H7 (cell line): Measurements from ENCODE around the gene SULT4A1. TPM values are rescaled to one million over a fixed set of nuclear protein-coding genes. Genes with fewer than 3 reads are reported as not detected.

Experiments used
- DNase-seq: peaks from one replicate; pipeline ENCODE4 v3.0.0; 2012
- H3K27me3 ChIP-seq: 2 replicates; pipeline ENCODE4 v1.6.0; 2011; ENCODE audit warnings: mild to moderate bottlenecking, low read length; ENCODE audit not compliant: control insufficient read depth, insufficient read depth
- H3K36me3 ChIP-seq: replicated peaks from 2 replicates; pipeline ENCODE4 v1.5.1; 2011; ENCODE audit warnings: low read length; ENCODE audit not compliant: control insufficient read depth, insufficient read depth
- H3K4me3 ChIP-seq: 2 replicates; pipeline ENCODE4 v1.5.1; 2011; ENCODE audit warnings: low read depth, mild to moderate bottlenecking, control low read depth, low read length, moderate library complexity; ENCODE audit not compliant: insufficient read depth
- total RNA-seq: library from RNA; depleted of rRNA; stranded (reverse); fragments of >200 nt; shearing (Covaris generic); gene quantifications from 2 replicates; pipeline ENCODE4 v1.2.3, GENCODE V29; 2014

Gene SULT4A1
- total RNA-seq, 1 experiment from 2014 or later, result 6.3 TPM

DNA sequence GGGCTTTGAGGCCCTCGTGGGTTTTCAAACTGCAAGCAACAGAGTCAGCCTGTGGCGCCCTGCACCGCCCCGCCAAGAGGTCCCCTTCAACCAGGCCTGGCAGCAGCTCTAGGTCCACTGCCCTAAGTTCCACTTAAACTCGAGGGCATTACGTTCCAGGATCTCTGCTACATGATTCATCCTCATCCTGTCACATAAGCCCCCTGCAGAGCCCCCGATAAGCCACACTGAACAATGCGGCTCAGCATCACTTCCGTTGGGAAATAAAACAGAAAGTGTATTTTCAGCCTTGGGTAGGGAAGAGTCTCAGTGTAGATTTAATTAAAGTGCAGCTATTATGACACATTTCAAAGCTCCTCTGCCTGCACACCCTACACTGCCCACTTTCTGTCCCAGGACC is 24.6 kb downstream of the SULT4A1 start:
- H3K36me3 ChIP-seq, result peaks cover 8% of the 10 kb centered on the region
- DNase-seq, result no peak
- H3K4me3 ChIP-seq, result no peak overlapping the region
- no peaks in the 10 kb centered on the region for H3K27me3 ChIP-seq

GRCh38 chr22:43835736-43836135 is 26.6 kb downstream of the SULT4A1 start:
- Histone ChIP-seq H3K36me3 (peaks cover 10% of the 10 kb centered on the region), H3K27me3 (no peaks in the 10 kb centered on the region), H3K4me3 (no peak overlapping the region)
- no peak for DNase-seq

DNA sequence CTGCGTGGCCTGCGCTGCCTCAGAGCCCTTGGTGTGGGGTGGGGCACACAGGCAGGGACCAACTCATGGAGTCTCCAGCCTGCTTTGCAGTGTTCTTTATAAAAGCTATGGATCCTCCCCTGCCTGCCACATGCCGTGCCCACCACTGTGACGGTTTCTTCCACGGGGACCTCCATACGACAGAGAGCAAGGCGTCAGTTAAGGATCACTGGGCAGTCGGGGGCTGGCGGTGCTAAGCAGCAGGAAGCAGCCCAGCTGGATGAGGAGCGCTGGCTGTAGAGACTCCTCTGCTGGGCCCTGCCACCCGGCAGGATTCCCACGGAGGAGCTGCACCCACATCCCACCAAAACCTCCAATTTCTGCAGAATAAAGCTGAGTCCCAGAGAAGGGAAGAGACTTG is 27.1 kb downstream of the SULT4A1 start:
- Histone ChIP-seq H3K36me3 (peaks cover 10% of the 10 kb centered on the region), H3K4me3 (no peak overlapping the region), H3K27me3 (no peaks in the 10 kb centered on the region)
- peak; percentile 55 for DNase-seq

DNA sequence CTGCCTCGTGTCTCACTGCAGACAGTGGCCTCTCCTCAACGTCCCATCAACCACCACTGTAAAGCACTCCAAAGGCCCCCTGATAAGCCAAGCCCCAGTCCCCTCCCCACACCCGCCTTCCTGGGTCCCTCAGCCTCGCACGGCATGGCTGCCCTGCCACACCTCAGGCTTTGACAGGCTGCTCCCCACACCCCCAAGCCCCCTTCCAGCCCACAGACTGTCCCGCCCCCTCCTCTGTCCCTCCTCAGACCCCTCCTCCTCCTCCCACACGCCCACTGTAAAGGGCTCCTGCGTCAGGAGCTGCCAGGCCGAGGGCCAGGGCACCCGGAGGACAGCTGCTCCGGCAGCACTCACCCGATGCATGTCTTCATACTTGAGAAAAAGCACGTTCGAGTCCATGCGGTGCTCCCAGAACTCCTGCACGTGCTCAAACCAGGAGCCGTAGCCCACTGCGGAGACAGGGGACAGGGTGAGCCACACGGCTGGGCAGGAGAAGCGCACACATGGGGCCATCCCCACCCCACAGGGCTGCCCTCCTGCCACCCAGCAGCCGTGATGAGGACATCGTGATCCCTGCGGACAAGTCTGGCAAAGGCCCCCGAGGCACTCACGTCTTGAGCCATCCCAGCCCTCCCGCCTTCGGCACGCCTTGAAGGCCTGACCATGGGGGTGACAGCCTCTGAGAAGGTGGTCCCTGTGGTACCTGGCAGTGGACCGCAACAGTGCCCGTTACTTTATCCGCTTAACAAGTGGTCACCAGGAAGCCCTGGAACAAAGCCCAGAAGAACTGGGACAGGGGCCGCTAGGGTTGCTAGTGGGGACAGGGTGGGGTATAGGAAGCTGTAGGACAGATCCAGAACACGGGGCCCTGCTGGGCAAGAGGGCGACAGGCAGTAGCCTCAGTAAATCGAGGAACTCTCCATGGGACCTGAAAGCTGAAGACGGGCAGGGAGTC is 28.8 kb downstream of the SULT4A1 start:
- Histone ChIP-seq H3K36me3 (peaks cover 10% of the 10 kb centered on the region), H3K4me3 (no peak overlapping the region), H3K27me3 (no peaks in the 10 kb centered on the region)
- peak; percentile 58 for DNase-seq

- H3K36me3 ChIP-seq, result peaks cover 9% of the 10 kb centered on the region
- peak; percentile 51 for DNase-seq
- H3K27me3 ChIP-seq, result no peaks in the 10 kb centered on the region
- no peak overlapping the region for H3K4me3 ChIP-seq
Measured at GRCh38 chr22:43832393-43833265, 29.7 kb downstream of the SULT4A1 start.

DNA sequence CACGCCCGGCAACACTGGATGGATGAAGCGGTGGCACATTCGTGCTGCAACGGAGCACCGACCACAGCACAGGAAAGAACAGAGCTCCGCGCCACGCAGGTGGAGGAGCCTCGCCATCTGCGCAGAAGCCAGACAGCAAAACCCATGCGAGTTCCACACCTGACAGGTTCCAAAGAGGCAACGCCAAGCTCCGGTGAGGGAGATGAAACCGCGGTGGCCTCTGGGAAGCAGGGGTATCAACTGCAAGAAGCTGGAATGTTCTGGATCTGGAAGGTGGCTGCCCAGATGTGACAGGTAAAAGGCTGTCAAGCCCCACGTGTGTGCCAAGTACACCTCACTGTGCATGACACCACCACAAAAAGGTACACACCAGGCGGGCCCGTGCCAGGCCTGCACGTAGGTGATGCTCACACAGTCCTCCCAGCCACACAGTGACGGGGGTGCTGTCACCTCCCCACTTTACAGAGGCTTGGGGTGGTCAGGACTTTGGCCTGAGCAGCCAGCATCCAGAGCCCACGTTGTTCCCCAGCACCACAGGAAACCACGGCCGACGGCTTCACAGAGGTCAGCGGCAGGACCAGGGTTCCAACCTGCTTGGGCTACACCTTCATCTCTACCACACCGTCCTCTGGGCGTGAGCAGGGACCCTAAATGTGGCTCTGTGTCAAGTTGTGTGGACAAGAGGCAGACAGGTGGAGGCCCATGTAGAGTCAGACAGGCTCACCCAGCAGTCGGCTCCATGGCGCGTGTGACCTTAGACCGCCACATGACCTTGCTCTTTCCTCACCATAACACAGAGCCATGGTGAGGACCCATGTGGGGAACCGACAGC is 30.5 kb downstream of the SULT4A1 start:
- Histone ChIP-seq H3K36me3 (peaks cover 5% of the 10 kb centered on the region), H3K27me3 (no peaks in the 10 kb centered on the region), H3K4me3 (no peak overlapping the region)
- DNase-seq, result peak; percentile 50

DNA sequence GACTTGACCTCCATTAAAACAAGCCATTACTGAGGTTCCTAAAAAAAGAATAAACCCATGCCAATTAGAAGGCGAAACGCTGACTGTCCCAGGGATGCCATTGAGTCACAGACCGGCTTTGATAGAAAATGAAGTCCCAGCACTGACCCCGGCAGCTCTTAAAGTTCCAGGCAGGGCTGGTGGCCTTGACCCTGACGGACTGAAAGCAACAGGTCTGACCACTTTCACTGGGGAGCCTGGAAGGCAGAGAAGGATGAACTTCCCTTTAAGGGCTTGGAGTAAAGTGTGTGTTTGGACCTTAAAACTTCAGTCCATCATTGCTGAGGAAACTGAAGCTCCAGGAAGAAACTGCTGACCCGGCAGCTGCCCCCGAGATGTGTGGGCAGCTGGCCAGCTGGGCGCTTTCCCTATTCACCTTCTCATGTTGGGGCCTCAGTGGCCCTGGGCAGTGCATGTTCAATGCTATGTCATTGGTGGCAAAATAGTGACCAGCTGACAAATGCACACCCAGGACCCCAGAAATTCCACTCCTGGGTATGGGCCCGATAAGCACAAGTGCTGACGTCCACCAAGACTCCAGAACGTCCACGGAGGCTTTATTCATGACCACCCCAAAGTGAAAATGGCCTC is 31.3 kb downstream of the SULT4A1 start:
- DNase-seq, result no peak
- Histone ChIP-seq H3K27me3 (no peaks in the 10 kb centered on the region), H3K36me3 (peaks cover 5% of the 10 kb centered on the region), H3K4me3 (no peak overlapping the region)

GRCh38 chr22:43829904-43830851 is 32.1 kb downstream of the SULT4A1 start:
- peak; percentile 41 for DNase-seq
- no peaks in the 10 kb centered on the region for H3K27me3 ChIP-seq
- H3K4me3 ChIP-seq, result no peak overlapping the region
- H3K36me3 ChIP-seq, result peaks cover 5% of the 10 kb centered on the region

DNA sequence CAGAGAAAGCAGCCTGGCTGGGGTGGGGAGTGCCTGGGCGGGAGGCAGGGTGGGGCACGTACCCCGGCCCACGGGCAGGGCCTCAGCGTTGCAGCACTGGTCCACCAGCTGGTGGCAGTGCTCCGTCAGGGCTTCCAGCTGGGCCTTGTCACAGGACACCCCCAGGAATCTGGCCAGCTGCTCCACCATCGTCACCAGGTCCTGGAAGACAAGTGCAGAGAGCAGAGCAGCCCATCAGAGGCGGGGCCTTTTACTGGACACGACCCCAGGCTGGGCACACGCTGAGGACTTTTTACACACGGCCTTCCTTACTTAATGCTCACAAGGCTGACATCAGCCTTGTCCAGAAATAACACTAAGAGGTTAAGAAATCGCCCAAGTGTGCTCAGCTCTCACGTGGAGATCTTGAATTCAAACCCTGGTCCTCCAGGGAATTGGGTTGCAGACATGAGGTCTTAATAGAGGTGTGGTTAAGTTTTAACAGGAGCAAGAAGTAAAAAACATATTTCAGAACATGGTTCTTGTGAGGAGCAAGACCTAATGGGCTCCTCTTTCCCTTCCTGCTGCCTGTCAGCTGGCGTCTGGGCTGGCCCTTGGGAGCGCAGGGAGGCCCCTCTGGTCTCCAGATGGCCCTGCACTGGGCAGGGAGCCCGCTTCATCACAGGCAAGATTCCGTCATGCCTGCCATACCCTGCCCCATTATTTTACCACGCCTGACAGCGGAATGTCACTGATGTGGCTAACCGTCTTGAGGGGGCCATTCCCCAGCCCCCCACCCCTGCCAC is 33.1 kb downstream of the SULT4A1 start:
- peaks cover 5% of the 10 kb centered on the region for H3K36me3 ChIP-seq
- no peaks in the 10 kb centered on the region for H3K27me3 ChIP-seq
- peak; percentile 85 for DNase-seq
- no peak overlapping the region for H3K4me3 ChIP-seq

- peaks cover 5% of the 10 kb centered on the region for H3K36me3 ChIP-seq
- no peak for DNase-seq
- H3K4me3 ChIP-seq, result no peak overlapping the region
- no peaks in the 10 kb centered on the region for H3K27me3 ChIP-seq
Measured at GRCh38 chr22:43828725-43828997, 33.7 kb downstream of the SULT4A1 start.

DNA sequence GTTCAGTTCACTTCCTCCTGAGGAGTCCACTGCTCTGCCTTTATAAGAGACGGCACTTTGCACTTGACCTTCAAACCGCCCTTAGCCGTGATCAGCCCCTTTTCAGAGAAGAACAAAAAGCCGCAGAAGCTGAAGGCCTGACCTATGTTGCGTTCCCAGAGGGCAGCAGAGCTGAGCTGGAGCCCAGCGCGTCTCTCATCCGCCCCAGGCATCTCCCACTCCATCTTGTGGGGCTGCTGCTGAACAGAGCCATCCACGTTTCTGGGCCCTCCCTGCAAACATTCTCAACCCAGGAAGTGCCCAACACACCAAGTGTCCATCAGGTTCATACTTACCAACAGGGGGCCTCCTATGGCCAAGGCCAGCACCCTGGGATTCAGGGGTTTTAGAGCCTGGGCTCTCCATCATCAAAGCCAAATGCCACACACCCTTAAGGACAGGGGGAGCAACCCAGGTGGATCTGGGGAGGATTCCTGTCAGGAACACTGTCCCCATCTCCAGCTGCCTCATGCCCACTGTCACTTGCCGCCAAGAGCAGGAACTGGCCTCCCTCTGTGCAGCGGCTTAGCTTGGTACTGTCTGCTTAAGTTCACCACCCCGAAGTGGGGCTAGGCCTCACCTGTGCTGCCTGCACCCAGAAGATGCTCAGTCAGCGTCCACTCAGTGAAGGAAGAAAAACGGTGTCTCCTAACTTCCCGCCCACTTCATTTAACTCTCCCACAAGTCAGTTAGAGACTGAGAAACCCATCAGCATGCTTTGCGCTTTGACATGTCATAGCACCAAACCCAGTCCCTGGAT is 34.2 kb downstream of the SULT4A1 start:
- H3K4me3 ChIP-seq, result no peak overlapping the region
- no peaks in the 10 kb centered on the region for H3K27me3 ChIP-seq
- peak; percentile 51 for DNase-seq
- peaks cover 5% of the 10 kb centered on the region for H3K36me3 ChIP-seq
